ENCODE results near the gene SYNE1. TPM values are rescaled to one million over a fixed set of nuclear protein-coding genes. Genes with fewer than 3 reads are reported as not detected.
"Not testable (repeated sequence)": the region's sequence is repeated elsewhere in the genome, so short reads cannot be mapped to it uniquely, and the experiment has no call there.

SYNE1 gene
- total and polyA plus RNA-seq, 8 donors: 24.4 to 56.2 (median 49.2) TPM

DNA sequence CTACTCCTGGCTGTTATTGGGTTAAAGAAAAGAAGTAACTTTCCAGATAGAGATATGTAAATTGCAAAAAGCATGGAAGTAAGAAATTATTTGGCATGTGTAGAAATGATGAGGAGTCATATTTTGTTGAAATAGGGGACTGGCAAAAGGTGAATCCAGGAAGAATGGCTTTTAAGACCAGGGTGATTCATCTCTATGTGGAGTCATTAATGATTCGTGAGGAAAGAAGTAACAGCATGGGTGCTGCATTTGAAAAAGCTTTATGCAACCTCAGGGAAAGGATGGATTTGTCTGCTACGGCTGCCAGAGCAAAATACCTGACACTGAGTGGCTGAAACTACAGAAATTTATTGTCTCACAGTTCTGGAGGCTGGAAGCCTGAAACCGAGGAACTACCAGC, 14.8 kb upstream of the SYNE1 start:
- ATAC-seq: no peak
- TF ChIP-seq, protein P1, sequence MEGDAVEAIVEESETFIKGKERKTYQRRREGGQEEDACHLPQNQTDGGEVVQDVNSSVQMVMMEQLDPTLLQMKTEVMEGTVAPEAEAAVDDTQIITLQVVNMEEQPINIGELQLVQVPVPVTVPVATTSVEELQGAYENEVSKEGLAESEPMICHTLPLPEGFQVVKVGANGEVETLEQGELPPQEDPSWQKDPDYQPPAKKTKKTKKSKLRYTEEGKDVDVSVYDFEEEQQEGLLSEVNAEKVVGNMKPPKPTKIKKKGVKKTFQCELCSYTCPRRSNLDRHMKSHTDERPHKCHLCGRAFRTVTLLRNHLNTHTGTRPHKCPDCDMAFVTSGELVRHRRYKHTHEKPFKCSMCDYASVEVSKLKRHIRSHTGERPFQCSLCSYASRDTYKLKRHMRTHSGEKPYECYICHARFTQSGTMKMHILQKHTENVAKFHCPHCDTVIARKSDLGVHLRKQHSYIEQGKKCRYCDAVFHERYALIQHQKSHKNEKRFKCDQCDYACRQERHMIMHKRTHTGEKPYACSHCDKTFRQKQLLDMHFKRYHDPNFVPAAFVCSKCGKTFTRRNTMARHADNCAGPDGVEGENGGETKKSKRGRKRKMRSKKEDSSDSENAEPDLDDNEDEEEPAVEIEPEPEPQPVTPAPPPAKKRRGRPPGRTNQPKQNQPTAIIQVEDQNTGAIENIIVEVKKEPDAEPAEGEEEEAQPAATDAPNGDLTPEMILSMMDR (IDR thresholded peaks at IDR 0.05): no peak

DNA sequence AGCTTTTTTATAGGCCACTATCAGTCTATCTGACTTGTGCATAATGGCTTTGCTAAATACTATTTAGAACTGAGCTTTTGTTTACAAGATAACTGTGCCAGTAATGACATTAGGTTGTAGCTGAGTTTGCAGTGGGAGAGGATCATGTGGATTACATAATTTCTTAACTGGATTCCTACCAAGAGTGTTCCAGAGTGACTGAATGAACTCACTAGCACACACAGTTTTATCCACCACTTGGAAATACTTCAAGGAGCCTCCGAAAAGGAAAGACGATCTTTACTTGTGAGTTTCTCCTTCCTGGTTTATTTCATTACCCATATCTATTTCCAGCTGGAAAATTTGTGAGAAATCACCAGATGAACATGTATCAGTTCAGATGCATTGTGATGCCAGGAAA, 10.9 kb upstream of the SYNE1 start:
- Histone ChIP-seq H3K27me3 (peaks cover 0 to 5% (median 0%) of the 10 kb centered on the region in 4 donors), H3K36me3 (no peaks in the 10 kb centered on the region), H3K4me3 (no peak overlapping the region), H3K27ac (no peak overlapping the region), H3K4me1 (no peaks in the 10 kb centered on the region), H3K9me3 (no peaks in the 10 kb centered on the region)
- TF ChIP-seq, protein P1 (IDR thresholded peaks at IDR 0.05): no peak
- intact Hi-C loops (cut with DNase I): loop anchor here in 1 of 3 donors (10.0 kb wide), 1 partner anchor 93 kb away; no protein-coding TSS in a partner anchor
- WGBS, 2 donors: 57 to 77% methylated on average over 2 of the region's 2 CpGs
- ATAC-seq (peak in 1 of 4 donors; percentile 26), DNase-seq (no peak), FAIRE-seq (no peak)

More for the DNA sequence above, 14.8 kb upstream of the SYNE1 start:
- FAIRE-seq: no peak
- DNase-seq: no peak
- Histone ChIP-seq H3K4me3 (no peak overlapping the region), H3K36me3 (no peaks in the 10 kb centered on the region), H3K27ac (no peak overlapping the region), H3K9me3 (no peaks in the 10 kb centered on the region), H3K27me3 (peaks cover 0 to 3% (median 0%) of the 10 kb centered on the region in 4 donors), H3K4me1 (no peaks in the 10 kb centered on the region)
- intact Hi-C loops (cut with DNase I): no loop called here
- 44 to 57% methylated on average over 3 of the region's 3 CpGs for WGBS, 2 donors

DNA sequence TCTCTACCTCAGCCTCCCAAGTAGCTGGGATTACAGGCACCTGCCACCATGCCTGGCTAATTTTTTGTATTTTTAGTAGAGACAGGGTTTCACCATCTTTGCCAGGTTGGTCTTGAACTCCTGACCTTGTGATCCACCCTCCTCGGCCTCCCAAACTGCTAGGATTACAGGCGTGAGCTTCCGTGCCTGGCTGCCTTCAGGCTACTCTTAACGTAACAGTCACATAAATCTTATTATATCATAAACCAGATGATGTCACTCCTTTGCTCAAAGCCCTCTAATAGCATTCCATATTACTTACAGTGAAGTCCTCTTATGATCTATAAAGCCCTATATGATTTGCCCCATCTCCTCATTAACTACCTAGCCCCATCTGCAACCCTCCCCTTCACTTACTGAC, 9.6 kb upstream of the SYNE1 start:
- not testable (repeated sequence) for H3K4me1 ChIP-seq, DNase-seq, ATAC-seq, H3K4me3 ChIP-seq, H3K27me3 ChIP-seq, H3K36me3 ChIP-seq, FAIRE-seq, H3K9me3 ChIP-seq, H3K27ac ChIP-seq
- intact Hi-C loops (cut with DNase I): loop anchor here in 1 of 3 donors (10.0 kb wide), 1 partner anchor 92 kb away; no protein-coding TSS in a partner anchor
- 64 to 81% methylated on average over 4 of the region's 4 CpGs for WGBS, 2 donors

DNA sequence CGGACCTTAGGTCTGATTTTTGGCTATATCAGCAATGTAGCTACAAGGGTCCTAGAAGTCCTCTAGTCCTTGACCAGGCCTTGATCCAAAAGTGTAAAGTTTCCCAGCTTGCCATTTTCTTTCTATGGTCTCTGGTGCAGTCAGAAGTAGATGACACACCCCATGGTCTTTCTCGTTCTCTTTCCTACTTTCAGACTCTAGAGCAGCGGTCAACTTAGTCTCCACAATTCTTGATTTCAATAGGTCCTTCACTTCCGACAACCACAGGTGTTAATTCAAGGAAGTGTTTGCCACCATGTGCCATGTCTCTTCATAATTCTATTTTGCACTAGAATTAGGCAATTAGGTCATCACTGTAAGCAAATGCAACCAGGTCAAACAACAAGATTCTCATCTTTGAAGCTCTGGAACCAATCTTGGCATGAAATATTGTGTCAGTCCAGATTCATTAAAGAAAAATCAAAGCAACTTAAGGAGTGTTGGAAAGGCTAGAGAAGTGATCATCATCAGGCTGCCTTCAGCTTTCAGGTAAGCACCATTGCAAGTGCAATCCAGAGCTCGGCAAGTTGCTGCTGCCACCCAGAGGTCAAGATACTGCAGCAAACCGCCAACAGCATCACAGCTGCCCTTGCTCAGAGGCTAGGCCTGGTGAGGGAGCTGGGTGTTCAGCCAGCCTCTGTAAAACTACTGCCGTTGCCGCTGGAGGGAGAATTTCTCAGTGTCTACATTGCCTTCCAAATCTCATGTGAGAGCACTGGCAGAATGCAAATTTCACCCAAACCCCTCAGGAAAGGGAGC, 5.6 kb upstream of the SYNE1 start:
- intact Hi-C loops (cut with DNase I): loop anchor here in 2 of 3 donors (5.0 to 10.0 kb wide), 2 partner anchors 88 to 90 kb away; no protein-coding TSS in a partner anchor
- TF ChIP-seq, protein P1 (IDR thresholded peaks at IDR 0.05): peak; percentile 15 to 28 (median 26)
- Histone ChIP-seq H3K9me3 (no peaks in the 10 kb centered on the region), H3K4me3 (no peak overlapping the region), H3K27me3 (peaks cover 0 to 5% (median 0%) of the 10 kb centered on the region in 4 donors), H3K4me1 (no peaks in the 10 kb centered on the region), H3K36me3 (no peaks in the 10 kb centered on the region), H3K27ac (no peak overlapping the region)
- DNase-seq (peak in 5 of 6 donors; percentile 33 to 65 (median 45)), ATAC-seq (peak; percentile 67 to 92 (median 90)), FAIRE-seq (no peak)
- 36% methylated on average over 8 of the region's 8 CpGs for WGBS, 2 donors

- WGBS, 2 donors: 1% methylated on average over 50 to 72 of the region's 72 CpGs
- TF ChIP-seq, protein P1 (IDR thresholded peaks at IDR 0.05): no peak
- Histone ChIP-seq H3K4me1 (no peaks in the 10 kb centered on the region), H3K27me3 (peaks cover 0 to 5% (median 0%) of the 10 kb centered on the region in 4 donors), H3K9me3 (no peaks in the 10 kb centered on the region), H3K27ac (no peak overlapping the region), H3K36me3 (no peaks in the 10 kb centered on the region), H3K4me3 (peak overlapping the region; percentile 18 to 56 (median 26))
- peak in 5 of 6 donors; percentile 11 to 77 (median 26) for DNase-seq
- no peak for FAIRE-seq
- intact Hi-C loops (cut with DNase I): no loop called here
- ATAC-seq: peak; percentile 61 to 84 (median 76)
Measured at GRCh38 chr6:152636609-152637295, 410 bp downstream of the SYNE1 start.
